ENCODE data around the gene TTLL7.

DNA sequence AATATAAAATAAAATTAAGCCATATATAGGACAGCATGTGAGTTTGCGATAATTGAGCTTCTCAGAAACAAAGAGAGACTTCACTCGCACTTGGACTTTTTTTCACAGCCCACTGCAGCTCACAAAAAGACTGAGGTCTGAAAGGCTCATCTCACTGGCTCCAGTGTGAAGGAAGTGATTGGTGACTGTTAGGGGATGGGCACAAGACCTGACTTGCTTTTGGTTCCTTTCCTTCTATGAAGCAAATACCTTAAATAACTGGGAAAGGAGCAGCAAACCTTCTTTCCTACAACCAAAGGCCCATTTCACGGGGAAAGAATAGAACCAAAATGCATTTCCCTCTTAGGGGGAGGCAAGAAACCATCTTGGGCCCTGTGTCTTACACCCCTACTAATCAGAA, 13.1 kb upstream of the TTLL7 start:
- TF ChIP-seq EZH2 (IDR thresholded peaks at IDR 0.05; ENCODE audit: insufficient read depth, poor library complexity, severe bottlenecking) (no peak), EZH2phosphoT487 (IDR thresholded peaks at IDR 0.05; ENCODE audit: insufficient read depth, low read depth) (no peak)
